MM.1S (cell line): Measurements from ENCODE around the gene PCF11.
A peak's percentile ranks its signal among the peaks of the same experiment; 100 is the strongest.

Experiments
- DNase-seq: peaks from one replicate; pipeline ENCODE4 v3.0.0-alpha.2; 2015
- H2AFZ ChIP-seq: fragments of 300-600 bp; sonication (generic); 2 replicates; pipeline ENCODE4 v1.6.0; 2016; ENCODE audit warnings: antibody characterized with exemption, low read length
- H3F3A ChIP-seq: fragments of 300-600 bp; sonication (generic); 2 replicates; pipeline ENCODE4 v1.6.1; 2016; ENCODE audit warnings: mild to moderate bottlenecking, antibody characterized with exemption, low read length, moderate library complexity, mixed read lengths; ENCODE audit not compliant: insufficient read depth
- H3K27ac ChIP-seq: fragments of 300-600 bp; sonication (generic); 2 replicates; pipeline ENCODE4 v1.5.1; 2016; ENCODE audit warnings: mild to moderate bottlenecking, low read length
- H3K27me3 ChIP-seq: fragments of 300-600 bp; sonication (generic); replicated peaks from 2 replicates; pipeline ENCODE4 v1.6.0; 2016; ENCODE audit warnings: low read length; ENCODE audit not compliant: insufficient read depth
- H3K36me3 ChIP-seq: fragments of 300-600 bp; sonication (generic); replicated peaks from 2 replicates; pipeline ENCODE4 v1.6.1; 2016; ENCODE audit warnings: mild to moderate bottlenecking, low read length, mixed read lengths; ENCODE audit not compliant: insufficient read depth
- H3K4me1 ChIP-seq: fragments of 300-600 bp; sonication (generic); 2 replicates; pipeline ENCODE4 v1.6.1; 2016; ENCODE audit warnings: low read length, mixed read lengths
- H3K4me2 ChIP-seq: fragments of 300-600 bp; sonication (generic); 2 replicates; pipeline ENCODE4 v1.6.0; 2016; ENCODE audit warnings: low read depth, low read length
- H3K4me3 ChIP-seq: fragments of 300-600 bp; sonication (generic); 2 replicates; pipeline ENCODE4 v1.5.1; 2016; ENCODE audit warnings: low read length, mixed read lengths
- H3K79me2 ChIP-seq: fragments of 300-600 bp; sonication (generic); 2 replicates; pipeline ENCODE4 v1.6.1; 2016; ENCODE audit warnings: mixed run types, low read length, mixed read lengths
- H3K9ac ChIP-seq: fragments of 300-600 bp; sonication (generic); 2 replicates; pipeline ENCODE4 v1.6.1; 2016; ENCODE audit warnings: low read length, mixed read lengths
- H3K9me2 ChIP-seq: fragments of 300-600 bp; sonication (generic); replicated peaks from 2 replicates; pipeline ENCODE4 v1.6.1; 2016; ENCODE audit warnings: mild to moderate bottlenecking, low read length, mixed read lengths; ENCODE audit not compliant: insufficient read depth
- H3K9me3 ChIP-seq: fragments of 300-600 bp; sonication (generic); replicated peaks from 2 replicates; pipeline ENCODE4 v1.6.1; 2016; ENCODE audit warnings: mild to moderate bottlenecking, low read length, mixed read lengths; ENCODE audit not compliant: insufficient read depth
- H4K20me1 ChIP-seq: fragments of 300-600 bp; sonication (generic); 2 replicates; pipeline ENCODE4 v1.6.1; 2016; ENCODE audit warnings: mild to moderate bottlenecking, low read length, moderate library complexity, mixed read lengths; ENCODE audit not compliant: insufficient read depth
- CTCF ChIP-seq: fragments of 300-600 bp; sonication (generic); IDR thresholded peaks from 2 replicates; pipeline ENCODE4 v1.5.1; 2016; ENCODE audit warnings: antibody characterized with exemption, low read length, mixed read lengths
- EZH2 ChIP-seq: fragments of 300-600 bp; sonication (generic); optimal IDR thresholded peaks from 2 replicates; pipeline ENCODE3; 2017; ENCODE audit warnings: low read depth, mild to moderate bottlenecking, antibody characterized with exemption, low read length, mixed read lengths
- EZH2phosphoT487 ChIP-seq: fragments of 300-600 bp; sonication (generic); IDR thresholded peaks from 2 replicates; pipeline ENCODE4 v1.6.1; 2018; ENCODE audit warnings: antibody characterized with exemption, low read length

PCF11 gene

DNA sequence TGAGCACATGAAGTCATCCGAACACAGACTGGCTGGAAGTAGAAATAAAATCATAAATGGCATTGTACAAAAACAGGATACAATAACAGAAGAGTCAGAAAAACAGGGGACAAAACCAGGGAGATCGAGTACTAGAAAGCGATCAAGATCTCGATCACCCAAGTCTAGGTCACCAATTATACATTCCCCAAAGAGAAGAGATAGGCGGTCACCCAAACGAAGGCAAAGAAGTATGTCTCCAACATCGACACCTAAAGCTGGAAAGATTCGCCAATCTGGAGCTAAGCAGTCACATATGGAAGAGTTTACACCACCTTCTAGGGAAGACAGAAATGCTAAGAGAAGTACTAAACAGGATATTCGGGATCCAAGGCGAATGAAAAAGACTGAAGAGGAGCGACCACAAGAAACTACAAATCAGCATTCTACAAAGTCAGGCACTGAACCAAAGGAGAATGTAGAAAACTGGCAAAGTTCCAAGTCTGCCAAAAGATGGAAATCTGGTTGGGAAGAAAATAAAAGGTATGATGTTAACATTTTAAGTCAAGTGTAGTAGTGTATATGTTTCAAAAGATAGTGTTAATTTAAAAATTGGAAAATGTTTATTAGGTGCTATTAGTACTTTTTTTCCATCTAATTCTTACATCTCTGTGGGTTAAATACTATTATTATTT is 9.4 kb downstream of the PCF11 start:
- H3K9ac ChIP-seq: no peak overlapping the region
- H3K9me2 ChIP-seq: no peaks in the 10 kb centered on the region
- no peak for DNase-seq
- peaks cover 32% of the 10 kb centered on the region; the same call in 1 of the 2 replicates for H3F3A ChIP-seq
- no peak overlapping the region for H3K4me2 ChIP-seq
- H3K9me3 ChIP-seq: no peaks in the 10 kb centered on the region
- H2AFZ ChIP-seq: no peak overlapping the region
- peaks cover 53% of the 10 kb centered on the region for H3K36me3 ChIP-seq
- no peaks in the 10 kb centered on the region; the same call in 1 of the 2 replicates for H4K20me1 ChIP-seq
- H3K79me2 ChIP-seq: peaks cover 98% of the 10 kb centered on the region
- H3K4me3 ChIP-seq: no peak overlapping the region
- H3K27me3 ChIP-seq: no peaks in the 10 kb centered on the region
- H3K27ac ChIP-seq: no peak overlapping the region
- peaks cover 46% of the 10 kb centered on the region for H3K4me1 ChIP-seq
- TF ChIP-seq EZH2phosphoT487 (no peak), EZH2 (no peak), CTCF (no peak)

- Histone ChIP-seq H3K27me3 (no peaks in the 10 kb centered on the region), H4K20me1 (no peaks in the 10 kb centered on the region; the same call in 1 of the 2 replicates), H3K9me3 (no peaks in the 10 kb centered on the region), H3K4me1 (peaks cover 47% of the 10 kb centered on the region), H3K27ac (no peak overlapping the region), H3K9me2 (no peaks in the 10 kb centered on the region), H3K9ac (no peak overlapping the region), H2AFZ (no peak overlapping the region), H3K4me3 (no peak overlapping the region), H3F3A (peaks cover 45% of the 10 kb centered on the region), H3K79me2 (peaks cover 94% of the 10 kb centered on the region), H3K4me2 (peak overlapping the region; percentile 24; the same call in 1 of the 2 replicates), H3K36me3 (peaks cover 60% of the 10 kb centered on the region)
- DNase-seq: no peak
- TF ChIP-seq EZH2phosphoT487: no peak
- TF ChIP-seq EZH2: no peak
- no peak for TF ChIP-seq CTCF
These were observed 11.8 kb downstream of the PCF11 start for GRCh38 chr11:83168756-83169155.

DNA sequence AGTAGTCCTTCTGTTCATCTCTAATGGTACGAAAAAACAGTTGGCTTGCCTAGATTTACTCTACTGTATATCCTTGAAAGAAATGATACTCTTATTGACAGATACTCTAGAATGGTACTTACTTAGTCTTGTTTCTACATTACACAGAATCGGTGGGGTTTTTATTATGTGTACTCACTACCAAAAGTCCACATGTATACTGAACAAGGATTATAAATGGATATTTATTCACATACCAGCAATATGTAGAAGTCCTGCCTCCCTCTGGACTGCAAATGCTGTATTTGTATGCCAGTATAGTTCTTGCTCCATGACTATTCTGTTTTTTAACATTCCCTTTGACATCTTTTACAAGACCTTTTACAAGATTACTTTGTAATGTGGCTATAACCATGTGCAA is 13.9 kb downstream of the PCF11 start:
- no peak overlapping the region; the same call in 1 of the 2 replicates for H3K27ac ChIP-seq
- peaks cover 51% of the 10 kb centered on the region for H3F3A ChIP-seq
- peaks cover 45% of the 10 kb centered on the region for H3K36me3 ChIP-seq
- H3K4me3 ChIP-seq: no peak overlapping the region
- no peak overlapping the region for H3K9ac ChIP-seq
- no peak overlapping the region for H2AFZ ChIP-seq
- peaks cover 60% of the 10 kb centered on the region for H3K4me1 ChIP-seq
- no peaks in the 10 kb centered on the region; the same call in 1 of the 2 replicates for H4K20me1 ChIP-seq
- DNase-seq: no peak
- no peaks in the 10 kb centered on the region for H3K27me3 ChIP-seq
- peak overlapping the region; percentile 24 for H3K4me2 ChIP-seq
- TF ChIP-seq CTCF (no peak), EZH2phosphoT487 (no peak), EZH2 (no peak)
- no peaks in the 10 kb centered on the region for H3K9me3 ChIP-seq
- H3K79me2 ChIP-seq: peaks cover 93% of the 10 kb centered on the region
- no peaks in the 10 kb centered on the region for H3K9me2 ChIP-seq
